Colonic mucosa (tissue), 2 donors: Measurements from ENCODE around the gene CASKIN1. TPM values are rescaled to one million over a fixed set of nuclear protein-coding genes. Genes with fewer than 3 reads are reported as not detected.

Experiments
- microRNA-seq: library from miRNA; unstranded; fragments of <30 nt; microRNA quantifications from one replicate; pipeline ENCODE4, GENCODE V29; 2019
- total RNA-seq, 2 donors: library from RNA; stranded (reverse); fragmentation: NEBNext Ultra II Directional in 1 of 2; extraction: Animal tissue kit (Norgen Biotek cat#: 25700) in 1 of 2; gene quantifications; one replicate each; pipeline ENCODE4 v1.2.1, GENCODE V29; 2021
- donor health status: DM: no; HTN: no; CAD: no.
- donor health status: DM: no; HTN: no; CAD: no.

The CASKIN1 gene
- total RNA-seq, 2 donors from 2014 or later, result 0.07 to 0.27 TPM

Small RNAs within 50 kb of the gene (microRNA-seq; reads per million reads assigned to microRNA genes)
- not detected for gene MIR3180-5
- not detected for gene MIR4516

Other genes with a start within 250 kb of the CASKIN1 start
- not detected for gene RPL3L, start 241.9 kb downstream of the CASKIN1 start, total RNA-seq
- gene NDUFB10, start 237.1 kb downstream of the CASKIN1 start, total RNA-seq, result 100 to 1,000 TPM; 219 to 272 TPM
- 1,000 to 10,000 TPM; 1,996 to 2,736 TPM for gene RPS2, start 231.8 kb downstream of the CASKIN1 start, total RNA-seq
- not detected for gene RNF151, start 229.7 kb downstream of the CASKIN1 start, total RNA-seq
- gene TBL3, start 224.6 kb downstream of the CASKIN1 start, total RNA-seq, result 10 to 100 TPM; 19.4 to 43.1 TPM
- gene NOXO1, start 215.1 kb downstream of the CASKIN1 start, total RNA-seq, result 10 to 100 TPM; 43.9 to 80.1 TPM
- gene GFER, start 212.4 kb downstream of the CASKIN1 start, total RNA-seq, result 10 to 100 TPM; 76.6 to 79.5 TPM
- 1 to 10 TPM; 1.5 to 1.9 TPM for gene SYNGR3, start 206.6 kb downstream of the CASKIN1 start, total RNA-seq
- gene ZNF598, start 186.8 kb downstream of the CASKIN1 start, total RNA-seq, result 10 to 100 TPM; 45.4 to 64.3 TPM
- 1 to 10 TPM; 3.5 to 3.8 TPM for gene NPW, start 176.8 kb downstream of the CASKIN1 start, total RNA-seq
- gene NHERF2, start 169.7 kb downstream of the CASKIN1 start, total RNA-seq, result 10 to 100 TPM; 64.0 to 77.9 TPM
- gene NTHL1, start 148.8 kb downstream of the CASKIN1 start, total RNA-seq, result 10 to 100 TPM; 30.1 to 96.8 TPM
- gene TSC2, start 148.6 kb downstream of the CASKIN1 start, total RNA-seq, result 100 to 1,000 TPM in 1 of 2 donors, 10 to 100 TPM in 1; 75.3 to 143 TPM
- gene PKD1, start 60.7 kb downstream of the CASKIN1 start, total RNA-seq, result 10 to 100 TPM; 48.2 to 83.5 TPM
- 10 to 100 TPM; 18.2 to 24.5 TPM for gene RAB26, start 48.0 kb downstream of the CASKIN1 start, total RNA-seq
- gene TRAF7, start 40.8 kb downstream of the CASKIN1 start, total RNA-seq, result 100 to 1,000 TPM; 102 to 131 TPM
- gene MLST8, start 8.8 kb upstream of the CASKIN1 start, total RNA-seq, result 10 to 100 TPM; 26.5 to 53.5 TPM
- gene BRICD5, start 14.3 kb upstream of the CASKIN1 start, total RNA-seq, result 10 to 100 TPM in 1 of 2 donors, 1 to 10 TPM in 1; 7.7 to 15.2 TPM
- gene PGP, start 18.2 kb upstream of the CASKIN1 start, total RNA-seq, result 10 to 100 TPM; 17.1 to 37.3 TPM
- gene E4F1, start 27.0 kb upstream of the CASKIN1 start, total RNA-seq, result 10 to 100 TPM; 19.9 to 37.4 TPM
- 1 to 10 TPM in 1 of 2 donors, under 1 TPM in 1; 0.85 to 2.4 TPM for gene DNASE1L2, start 39.8 kb upstream of the CASKIN1 start, total RNA-seq
- 100 to 1,000 TPM; 109 to 134 TPM for gene ECI1, start 55.0 kb upstream of the CASKIN1 start, total RNA-seq
- gene RNPS1, start 71.5 kb upstream of the CASKIN1 start, total RNA-seq, result 100 to 1,000 TPM; 108 to 154 TPM
- gene ABCA3, start 144.1 kb upstream of the CASKIN1 start, total RNA-seq, result 1 to 10 TPM; 1.3 to 4.6 TPM
- gene CCNF, start 232.8 kb upstream of the CASKIN1 start, total RNA-seq, result 10 to 100 TPM in 1 of 2 donors, 1 to 10 TPM in 1; 8.6 to 38.2 TPM